ENCODE measurements around the gene FAM240B. TPM values are rescaled to one million over a fixed set of nuclear protein-coding genes. Genes with fewer than 3 reads are reported as not detected.

The FAM240B gene
- total and polyA plus RNA-seq, 10 of the 15 experiments (the other 5 are each of a cell fraction or from before 2014, with no cell fraction given), result not detected

DNA sequence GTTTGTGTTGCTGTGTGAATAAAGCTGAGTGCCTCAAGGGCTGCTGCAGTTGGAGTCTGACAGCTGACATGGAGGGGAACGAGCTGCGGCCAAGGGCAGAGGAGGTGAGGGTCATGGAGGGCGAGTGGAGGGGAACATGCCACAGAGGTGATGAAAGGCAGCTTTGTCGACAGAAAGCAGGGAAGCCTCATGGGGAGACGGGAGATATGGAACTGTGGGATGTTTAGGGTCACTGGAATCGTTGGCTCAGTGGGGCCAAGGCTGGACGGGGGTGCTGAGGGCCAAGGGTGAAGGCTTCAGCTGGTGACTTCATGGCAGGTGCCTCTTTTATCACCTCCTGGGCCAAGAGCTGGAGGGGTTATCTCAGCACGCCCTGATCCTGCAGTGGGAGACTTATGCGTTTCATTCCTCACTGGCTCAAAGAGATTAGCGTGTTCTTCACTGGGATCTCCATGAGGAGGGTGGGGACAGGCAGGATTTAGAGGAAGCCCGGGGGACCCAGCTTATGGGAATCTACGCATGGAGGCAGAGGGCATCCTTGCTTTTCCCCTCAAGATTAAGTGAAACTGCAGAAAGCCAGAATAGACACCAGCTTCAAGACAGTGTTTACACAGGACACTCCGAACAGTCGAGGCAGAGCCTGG is 42.2 kb downstream of the FAM240B start:
- no peak for TF ChIP-seq TAF1 (IDR thresholded peaks at IDR 0.05; ENCODE audit: borderline replicate concordance, low read depth, low read length)
- TF ChIP-seq, protein P1, sequence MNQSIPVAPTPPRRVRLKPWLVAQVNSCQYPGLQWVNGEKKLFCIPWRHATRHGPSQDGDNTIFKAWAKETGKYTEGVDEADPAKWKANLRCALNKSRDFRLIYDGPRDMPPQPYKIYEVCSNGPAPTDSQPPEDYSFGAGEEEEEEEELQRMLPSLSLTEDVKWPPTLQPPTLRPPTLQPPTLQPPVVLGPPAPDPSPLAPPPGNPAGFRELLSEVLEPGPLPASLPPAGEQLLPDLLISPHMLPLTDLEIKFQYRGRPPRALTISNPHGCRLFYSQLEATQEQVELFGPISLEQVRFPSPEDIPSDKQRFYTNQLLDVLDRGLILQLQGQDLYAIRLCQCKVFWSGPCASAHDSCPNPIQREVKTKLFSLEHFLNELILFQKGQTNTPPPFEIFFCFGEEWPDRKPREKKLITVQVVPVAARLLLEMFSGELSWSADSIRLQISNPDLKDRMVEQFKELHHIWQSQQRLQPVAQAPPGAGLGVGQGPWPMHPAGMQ (IDR thresholded peaks at IDR 0.05; ENCODE audit: borderline replicate concordance), result no peak
- no peak for TF ChIP-seq CEBPB (IDR thresholded peaks at IDR 0.05; ENCODE audit: borderline replicate concordance in 1 of 2, low read depth in 2 of 2, low read length in 2 of 2)
- TF ChIP-seq, protein P2, sequence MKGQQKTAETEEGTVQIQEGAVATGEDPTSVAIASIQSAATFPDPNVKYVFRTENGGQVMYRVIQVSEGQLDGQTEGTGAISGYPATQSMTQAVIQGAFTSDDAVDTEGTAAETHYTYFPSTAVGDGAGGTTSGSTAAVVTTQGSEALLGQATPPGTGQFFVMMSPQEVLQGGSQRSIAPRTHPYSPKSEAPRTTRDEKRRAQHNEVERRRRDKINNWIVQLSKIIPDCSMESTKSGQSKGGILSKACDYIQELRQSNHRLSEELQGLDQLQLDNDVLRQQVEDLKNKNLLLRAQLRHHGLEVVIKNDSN (IDR thresholded peaks at IDR 0.05; ENCODE audit: borderline replicate concordance, extremely low read length, insufficient read depth, low read depth, low read length), result no peak
- no peak for TF ChIP-seq NFIC (IDR thresholded peaks at IDR 0.05; ENCODE audit: low read depth, low read length)
- TF ChIP-seq BACH1 (IDR thresholded peaks at IDR 0.05; ENCODE audit: borderline replicate concordance), result no peak
- no peak for TF ChIP-seq SIN3A (IDR thresholded peaks at IDR 0.05; ENCODE audit: low read depth, low read length)
- TF ChIP-seq, protein P3, sequence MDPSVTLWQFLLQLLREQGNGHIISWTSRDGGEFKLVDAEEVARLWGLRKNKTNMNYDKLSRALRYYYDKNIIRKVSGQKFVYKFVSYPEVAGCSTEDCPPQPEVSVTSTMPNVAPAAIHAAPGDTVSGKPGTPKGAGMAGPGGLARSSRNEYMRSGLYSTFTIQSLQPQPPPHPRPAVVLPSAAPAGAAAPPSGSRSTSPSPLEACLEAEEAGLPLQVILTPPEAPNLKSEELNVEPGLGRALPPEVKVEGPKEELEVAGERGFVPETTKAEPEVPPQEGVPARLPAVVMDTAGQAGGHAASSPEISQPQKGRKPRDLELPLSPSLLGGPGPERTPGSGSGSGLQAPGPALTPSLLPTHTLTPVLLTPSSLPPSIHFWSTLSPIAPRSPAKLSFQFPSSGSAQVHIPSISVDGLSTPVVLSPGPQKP (IDR thresholded peaks at IDR 0.05; ENCODE audit: low read depth, low read length), result no peak
- no peak overlapping the region for H3K4me2 ChIP-seq (ENCODE audit: control insufficient read depth, insufficient read depth)
- no peaks in the 10 kb centered on the region for H3K36me3 ChIP-seq (ENCODE audit: control insufficient read depth in 2 of 2, insufficient read depth in 2 of 2, low read length in 1 of 2)
- intact Hi-C loops (cut with micrococcal nuclease; ENCODE audit: unreplicated experiment) (no loop called here), in situ Hi-C loops (cut with MboI) (loop anchor here (25.0 kb wide), 1 partner anchor 765 kb away; the partner anchor contains the start of gene SLC25A51)
- no peak for ATAC-seq
- POLR2A ChIA-PET, result no interaction called here
- H3K27me3 ChIP-seq (replicated peaks in 1 of 2; ENCODE audit: control insufficient read depth in 2 of 2, insufficient read depth in 2 of 2, low read length in 1 of 2), result no peaks in the 10 kb centered on the region; a peak in 1 of 4 replicates
- RAD21 ChIA-PET (ENCODE audit: unreplicated experiment), result no interaction called here
- no peaks in the 10 kb centered on the region; the same call in 1 of the 2 replicates for H4K20me1 ChIP-seq (ENCODE audit: control insufficient read depth, insufficient read depth)
- no peaks in the 10 kb centered on the region for H3K9me3 ChIP-seq (replicated peaks; ENCODE audit: control insufficient read depth, insufficient read depth, low read length)
- no TSS peak for BruUV-seq (replicated peaks)
- no peaks in the 10 kb centered on the region for H3K79me2 ChIP-seq (ENCODE audit: control insufficient read depth, insufficient read depth, low read length)
- H3K9ac ChIP-seq (ENCODE audit: control insufficient read depth, insufficient read depth, low read length), result no peak overlapping the region
- H3K27ac ChIP-seq (ENCODE audit: control insufficient read depth, insufficient read depth), result no peak overlapping the region
- CTCF ChIA-PET, result no interaction called here
- no peak for FAIRE-seq
- H3K4me1 ChIP-seq (ENCODE audit: control insufficient read depth, insufficient read depth, low read length), result no peaks in the 10 kb centered on the region
- DNase-seq (ENCODE audit: low read depth, low spot score), result no peak
- SMC1A ChIA-PET (ENCODE audit: uncharacterized antibody, unreplicated experiment), result interaction anchor here (1.1 to 1.9 kb wide), 2 partner anchors 13 to 20 kb away, joined by 3 to 4 read pairs; no protein-coding TSS in a partner anchor
- no peak overlapping the region for H2AFZ ChIP-seq (ENCODE audit: control insufficient read depth, low read depth, low read length)
- H3K4me3 ChIP-seq, result no peak overlapping the region
- WGBS (ENCODE audit: insufficient coverage, insufficient replicate concordance, low lambda C conversion rate, missing lambda C conversion rate), result 28% methylated on average over 14 of the region's 14 CpGs
